Suprapubic skin (tissue), 4 donors: ENCODE results near the gene ATP6V1F. TPM values are rescaled to one million over a fixed set of nuclear protein-coding genes. Genes with fewer than 3 reads are reported as not detected.

ENCODE experiments used
- DNase-seq, 2 donors: peaks; one replicate each; pipeline ENCODE4 v3.0.0-alpha.2; 2019; ENCODE audit warnings: low spot score in 2 of 2
- H3K27ac ChIP-seq: fragments of 200-600 bp; sonication (generic); one replicate; pipeline ENCODE4 v1.5.1; 2019
- H3K27me3 ChIP-seq: fragments of 200-600 bp; sonication (generic); one replicate; pipeline ENCODE4 v1.5.1; 2019
- H3K36me3 ChIP-seq: fragments of 200-600 bp; sonication (generic); one replicate; pipeline ENCODE4 v1.5.1; 2019
- H3K4me1 ChIP-seq: fragments of 200-600 bp; sonication (generic); one replicate; pipeline ENCODE4 v1.5.1; 2019
- H3K4me3 ChIP-seq: fragments of 200-600 bp; sonication (generic); one replicate; pipeline ENCODE4 v1.5.1; 2019; ENCODE audit warnings: mild to moderate bottlenecking
- H3K9me3 ChIP-seq: fragments of 200-600 bp; sonication (generic); one replicate; pipeline ENCODE4 v1.5.1; 2019
- CTCF ChIP-seq, 2 donors: fragments of 200-600 bp in 1 of 2; fragments of 450-650 bp in 1 of 2; sonication (generic) in 1 of 2; IDR thresholded peaks; one replicate each; pipeline ENCODE4 v1.5.1; 2016 to 2019; ENCODE audit warnings: antibody characterized with exemption in 2 of 2, mild to moderate bottlenecking in 1 of 2, moderate library complexity in 1 of 2
- EP300 ChIP-seq: sonication (generic); formaldehyde crosslinking; IDR thresholded peaks from one replicate; pipeline ENCODE4 v1.6.1; 2017; ENCODE audit warnings: antibody characterized with exemption
- POLR2A ChIP-seq, 2 donors: fragments of 450-650 bp; IDR thresholded peaks; one replicate each; pipeline ENCODE4 v1.6.1; 2017; ENCODE audit warnings: antibody characterized with exemption in 2 of 2, mild to moderate bottlenecking in 2 of 2, moderate library complexity in 2 of 2
- POLR2AphosphoS5 ChIP-seq, 3 donors: sonication (generic); formaldehyde crosslinking; IDR thresholded peaks; one replicate each; pipeline ENCODE4 v1.6.1; 2017; ENCODE audit warnings: antibody characterized with exemption in 3 of 3
- WGBS: methylation state at CpG from one replicate; pipeline ENCODE4 v1.1.5; 2018; 5-methylcytosine and 5-hydroxymethylcytosine counted together
- total RNA-seq, 4 donors: library from RNA; depleted of rRNA; stranded (reverse); fragments of >200 nt; gene quantifications; one replicate each; pipeline ENCODE4 v1.1.0, GENCODE V29; 2016

The ATP6V1F gene
- total RNA-seq, 4 donors from 2014 or later: 78.4 to 165 (median 148) TPM

- Histone ChIP-seq H3K9me3 (no peaks in the 10 kb centered on the region), H3K36me3 (peaks cover 13% of the 10 kb centered on the region), H3K27me3 (no peaks in the 10 kb centered on the region), H3K27ac (no peak overlapping the region), H3K4me1 (peaks cover 6% of the 10 kb centered on the region), H3K4me3 (no peak overlapping the region)
- WGBS: 92% methylated on average over 22 of the region's 23 CpGs
- no peak for TF ChIP-seq CTCF (IDR thresholded peaks at IDR 0.05)
- TF ChIP-seq POLR2A (IDR thresholded peaks at IDR 0.05): no peak
- no peak for TF ChIP-seq POLR2AphosphoS5 (IDR thresholded peaks at IDR 0.05)
- TF ChIP-seq EP300: no peak
- peak in 1 of 2 donors; percentile 58 for DNase-seq
Observed at GRCh38 chr7:128840326-128841170, 22.1 kb upstream of the ATP6V1F start.

GRCh38 chr7:128841171-128841690, 21.4 kb upstream of the ATP6V1F start:
- Histone ChIP-seq H3K36me3 (peaks cover 13% of the 10 kb centered on the region), H3K27ac (no peak overlapping the region), H3K4me3 (no peak overlapping the region), H3K27me3 (no peaks in the 10 kb centered on the region), H3K4me1 (peaks cover 5% of the 10 kb centered on the region), H3K9me3 (no peaks in the 10 kb centered on the region)
- TF ChIP-seq CTCF (IDR thresholded peaks at IDR 0.05): no peak
- no peak for TF ChIP-seq EP300
- no peak for TF ChIP-seq POLR2A (IDR thresholded peaks at IDR 0.05)
- TF ChIP-seq POLR2AphosphoS5 (IDR thresholded peaks at IDR 0.05): no peak
- DNase-seq: no peak
- WGBS: 87% methylated on average over 15 of the region's 17 CpGs

GRCh38 chr7:128841921-128842673, 20.6 kb upstream of the ATP6V1F start:
- no peaks in the 10 kb centered on the region for H3K27me3 ChIP-seq
- peaks cover 13% of the 10 kb centered on the region for H3K36me3 ChIP-seq
- no peak for TF ChIP-seq POLR2AphosphoS5 (IDR thresholded peaks at IDR 0.05)
- no peak for TF ChIP-seq POLR2A (IDR thresholded peaks at IDR 0.05)
- TF ChIP-seq EP300: no peak
- peak; percentile 13 to 78 for TF ChIP-seq CTCF (IDR thresholded peaks at IDR 0.05)
- no peak overlapping the region for H3K4me3 ChIP-seq
- H3K9me3 ChIP-seq: no peaks in the 10 kb centered on the region
- no peak for DNase-seq
- 78% methylated on average over 8 of the region's 35 CpGs for WGBS
- H3K27ac ChIP-seq: no peak overlapping the region
- H3K4me1 ChIP-seq: no peaks in the 10 kb centered on the region

GRCh38 chr7:128842674-128843641, 19.7 kb upstream of the ATP6V1F start:
- TF ChIP-seq POLR2A (IDR thresholded peaks at IDR 0.05) (no peak), POLR2AphosphoS5 (IDR thresholded peaks at IDR 0.05) (no peak), CTCF (IDR thresholded peaks at IDR 0.05) (no peak), EP300 (no peak)
- H3K4me3 ChIP-seq: no peak overlapping the region
- H3K4me1 ChIP-seq: no peaks in the 10 kb centered on the region
- H3K9me3 ChIP-seq: no peaks in the 10 kb centered on the region
- no peak overlapping the region for H3K27ac ChIP-seq
- H3K27me3 ChIP-seq: no peaks in the 10 kb centered on the region
- H3K36me3 ChIP-seq: peaks cover 17% of the 10 kb centered on the region
- DNase-seq: no peak
- WGBS: 95% methylated on average over 13 of the region's 38 CpGs
